ENCODE results near the gene EIF2S2. TPM values are rescaled to one million over a fixed set of nuclear protein-coding genes. Genes with fewer than 3 reads are reported as not detected.

The EIF2S2 gene
- total RNA-seq, 1 experiment from 2014 or later = 121 TPM

- H3K79me2 ChIP-seq (ENCODE audit: insufficient read depth, low read length) = peaks cover 62% of the 10 kb centered on the region
- no peaks in the 10 kb centered on the region for H4K20me1 ChIP-seq (ENCODE audit: insufficient read depth)
- RAD21 ChIA-PET (ENCODE audit: low non-redundant PET in 1 of 2, low total read pairs in 2 of 2, uncharacterized antibody in 2 of 2, unreplicated experiment in 2 of 2) = no interaction called here
- H3K4me2 ChIP-seq (ENCODE audit: low read length) = no peak overlapping the region
- H3K4me3 ChIP-seq (replicated peaks in 1 of 2; ENCODE audit: low read depth in 1 of 2, low read length in 2 of 2) = no peak overlapping the region
- no peaks in the 10 kb centered on the region for H3K27me3 ChIP-seq (ENCODE audit: insufficient read depth, low read length)
- TF ChIP-seq CBX3 (IDR thresholded peaks at IDR 0.05; ENCODE audit: low read depth) = no peak
- TF ChIP-seq SIN3A (IDR thresholded peaks at IDR 0.05; ENCODE audit: low read depth) = no peak
- no peak for TF ChIP-seq POLR2A (IDR thresholded peaks at IDR 0.05; ENCODE audit: borderline replicate concordance, extremely low read depth, insufficient read depth, insufficient read length)
- no peak for TF ChIP-seq SP1 (IDR thresholded peaks at IDR 0.05; ENCODE audit: low read depth)
- TF ChIP-seq, protein P1, sequence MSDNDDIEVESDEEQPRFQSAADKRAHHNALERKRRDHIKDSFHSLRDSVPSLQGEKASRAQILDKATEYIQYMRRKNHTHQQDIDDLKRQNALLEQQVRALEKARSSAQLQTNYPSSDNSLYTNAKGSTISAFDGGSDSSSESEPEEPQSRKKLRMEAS (IDR thresholded peaks at IDR 0.05) = no peak
- TF ChIP-seq, protein P2, sequence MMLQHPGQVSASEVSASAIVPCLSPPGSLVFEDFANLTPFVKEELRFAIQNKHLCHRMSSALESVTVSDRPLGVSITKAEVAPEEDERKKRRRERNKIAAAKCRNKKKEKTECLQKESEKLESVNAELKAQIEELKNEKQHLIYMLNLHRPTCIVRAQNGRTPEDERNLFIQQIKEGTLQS (IDR thresholded peaks at IDR 0.05) = no peak
- TF ChIP-seq EZH2 (IDR thresholded peaks at IDR 0.05) = no peak
- TF ChIP-seq YY1 (IDR thresholded peaks at IDR 0.05; ENCODE audit: extremely low read depth, insufficient replicate concordance, low read depth, low read length) = no peak
- TF ChIP-seq FOSL1 (IDR thresholded peaks at IDR 0.05; ENCODE audit: low read depth) = no peak
- TF ChIP-seq CTCF (IDR thresholded peaks at IDR 0.05 in 2 of 3, conservative IDR thresholded peaks at IDR 0.05 in 1 of 3; ENCODE audit: borderline replicate concordance in 1 of 3, insufficient read depth in 1 of 3, low read depth in 2 of 3, low read length in 2 of 3) = no peak
- no peak for TF ChIP-seq CEBPB (IDR thresholded peaks at IDR 0.05; ENCODE audit: low read depth)
- no peak for TF ChIP-seq RAD21 (IDR thresholded peaks at IDR 0.05; ENCODE audit: low read depth)
- no peak for TF ChIP-seq ZBTB33 (IDR thresholded peaks at IDR 0.05; ENCODE audit: extremely low read depth, insufficient replicate concordance, low read length)
- TF ChIP-seq ELF1 (IDR thresholded peaks at IDR 0.05; ENCODE audit: borderline replicate concordance, low read depth) = no peak
- no peak for TF ChIP-seq JUND (IDR thresholded peaks at IDR 0.05)
- TF ChIP-seq ZNF274 (IDR thresholded peaks at IDR 0.05; ENCODE audit: low read depth, low read length) = no peak
- H3K27ac ChIP-seq (ENCODE audit: low read depth, low read length) = no peak overlapping the region
- H3K9me3 ChIP-seq (ENCODE audit: control insufficient read depth in 1 of 2, insufficient read depth in 1 of 2, low read depth in 1 of 2, low read length in 2 of 2) = no peaks in the 10 kb centered on the region
- no peak overlapping the region for H3K9ac ChIP-seq (ENCODE audit: low read length)
- POLR2A ChIA-PET = no interaction called here
- BruUV-seq (replicated peaks) = no TSS peak
- CTCF ChIA-PET = no interaction called here
- ATAC-seq (no peak), DNase-seq (ENCODE audit: low read depth, low spot score) (no peak)
- intact Hi-C loops (cut with micrococcal nuclease) = loop anchor here (10.0 kb wide), 1 partner anchor 266 kb away; no protein-coding TSS in a partner anchor
- H3K4me1 ChIP-seq (ENCODE audit: control insufficient read depth in 1 of 2, insufficient read depth in 2 of 2, low read length in 2 of 2) = no peaks in the 10 kb centered on the region
- no peaks in the 10 kb centered on the region for H3K36me3 ChIP-seq (ENCODE audit: control insufficient read depth in 1 of 2, insufficient read depth in 2 of 2, low read length in 2 of 2)
- H2AFZ ChIP-seq (ENCODE audit: low read depth, low read length, poor library complexity, severe bottlenecking) = no peak overlapping the region
- H3K9me2 ChIP-seq (ENCODE audit: insufficient read depth) = no peaks in the 10 kb centered on the region
These were observed 51.1 kb downstream of the EIF2S2 start for GRCh38 chr20:34060970-34061369.

Data from HCT116 (cell line).